ENCODE data around the gene MAPK7. TPM values are rescaled to one million over a fixed set of nuclear protein-coding genes. Genes with fewer than 3 reads are reported as not detected.

MAPK7 gene
- total and polyA plus RNA-seq, 9 of the 15 experiments (the other 6 are each of a cell fraction or from before 2014, with no cell fraction given) = 0.46 to 7.5 (median 2.5) TPM

- TF ChIP-seq ZBTB5 (IDR thresholded peaks at IDR 0.05) = no peak
- TF ChIP-seq TBL1XR1 (IDR thresholded peaks at IDR 0.05; ENCODE audit: low read length in 2 of 2) = no peak
- TF ChIP-seq ZBTB9 (CRISPR knock-in tag; IDR thresholded peaks at IDR 0.05) = peak; percentile 27; the same call in 1 of the 2 replicates
- TF ChIP-seq ZNF583 (CRISPR knock-in tag; IDR thresholded peaks at IDR 0.05) = no peak
- TF ChIP-seq SMAD1 (IDR thresholded peaks at IDR 0.05; ENCODE audit: low read depth, low read length, partially characterized antibody) = no peak
- peak; percentile 75 for TF ChIP-seq VEZF1 (CRISPR knock-in tag; IDR thresholded peaks at IDR 0.05)
- TF ChIP-seq CC2D1A (IDR thresholded peaks at IDR 0.05) = peak; percentile 70; the same call in 1 of the 2 replicates
- TF ChIP-seq CSDE1 (IDR thresholded peaks at IDR 0.05) = peak in 1 of 2 experiments; percentile 91; a peak in 2 of 4 replicates
- no peak for TF ChIP-seq CEBPB (tag; IDR thresholded peaks at IDR 0.05)
- no peak for TF ChIP-seq HSF4 (CRISPR knock-in tag; IDR thresholded peaks at IDR 0.05; ENCODE audit: borderline replicate concordance)
- no peak for TF ChIP-seq DPF2 (IDR thresholded peaks at IDR 0.05)
- TF ChIP-seq NFATC3 (IDR thresholded peaks at IDR 0.05) = no peak
- TF ChIP-seq AFF1 (IDR thresholded peaks at IDR 0.05; ENCODE audit: low read depth in 1 of 2, partially characterized antibody in 2 of 2) = no peak
- 0 out of 2 replicates have a peak, but pooled peaks have one; percentile 2 for TF ChIP-seq JUN (IDR thresholded peaks at IDR 0.05; ENCODE audit: borderline replicate concordance, low read depth, low read length)
- TF ChIP-seq JUN (CRISPR knock-in tag; IDR thresholded peaks at IDR 0.05; ENCODE audit: borderline replicate concordance) = no peak
- TF ChIP-seq L3MBTL2 (IDR thresholded peaks at IDR 0.05) = peak; percentile 63; the same call in 1 of the 2 replicates
- TF ChIP-seq PPARD (CRISPR knock-in tag; IDR thresholded peaks at IDR 0.05) = no peak
- peak; percentile 67; the same call in 1 of the 2 replicates for TF ChIP-seq CREB1 (IDR thresholded peaks at IDR 0.05)
- peak; percentile 68 for TF ChIP-seq CREB1 (CRISPR knock-in tag; IDR thresholded peaks at IDR 0.05)
- TF ChIP-seq SRSF7 (optimal IDR thresholded peaks at IDR 0.05; ENCODE audit: low read depth, low read length) = no peak
Observed at GRCh38 chr17:19362277-19363113, 15.8 kb upstream of the MAPK7 start, which contains the start of gene B9D1 (continued).

All from K562 (cell line).